ENCODE results near the gene RIMS4. TPM values are rescaled to one million over a fixed set of nuclear protein-coding genes. Genes with fewer than 3 reads are reported as not detected.
"Not testable (repeated sequence)": the region's sequence is repeated elsewhere in the genome, so short reads cannot be mapped to it uniquely, and the experiment has no call there.

Gene RIMS4
- total RNA-seq, 2 experiments from 2014 or later = not detected

- Mint-ChIP-seq H3K9me3 (ENCODE audit: low read depth) (no peaks in the 10 kb centered on the region), H3K4me1 (peaks cover 2% of the 10 kb centered on the region), H3K36me3 (ENCODE audit: low read depth) (no peaks in the 10 kb centered on the region), H3K27me3 (peaks cover 14% of the 10 kb centered on the region), H3K27ac (no peak overlapping the region), H3K4me3 (no peak overlapping the region)
- ATAC-seq (no peak), DNase-seq (no peak)
- ChIA-PET CTCF (no interaction called here), POLR2A (no interaction called here)
- intact Hi-C loops (cut with DNase I, micrococcal nuclease) = no loop called here
Observed at GRCh38 chr20:44829688-44830087, 19.3 kb upstream of the RIMS4 start.

GRCh38 chr20:44828640-44829039 is 18.3 kb upstream of the RIMS4 start:
- DNase-seq = no peak
- Mint-ChIP-seq H3K4me1 (no peaks in the 10 kb centered on the region), H3K4me3 (no peak overlapping the region), H3K36me3 (ENCODE audit: low read depth) (no peaks in the 10 kb centered on the region), H3K9me3 (ENCODE audit: low read depth) (no peaks in the 10 kb centered on the region), H3K27me3 (peaks cover 15% of the 10 kb centered on the region), H3K27ac (no peak overlapping the region)
- ChIA-PET CTCF (interaction anchor here (0.7 kb wide), 1 partner anchor 535 kb away, joined by 4 read pairs; no protein-coding TSS in a partner anchor), POLR2A (no interaction called here)
- no peak for ATAC-seq
- intact Hi-C loops (cut with DNase I, micrococcal nuclease) = no loop called here

- peaks cover 15% of the 10 kb centered on the region for H3K27me3 Mint-ChIP-seq
- H3K36me3 Mint-ChIP-seq (ENCODE audit: low read depth) = no peaks in the 10 kb centered on the region
- no peaks in the 10 kb centered on the region for H3K4me1 Mint-ChIP-seq
- ChIA-PET POLR2A (no interaction called here), CTCF (interaction anchor here (0.8 kb wide), 1 partner anchor 143 kb away, joined by 4 read pairs; no protein-coding TSS in a partner anchor)
- intact Hi-C loops (cut with DNase I, micrococcal nuclease) = no loop called here
- no peaks in the 10 kb centered on the region for H3K9me3 Mint-ChIP-seq (ENCODE audit: low read depth)
- DNase-seq = no peak
- no peak for ATAC-seq
- H3K4me3 Mint-ChIP-seq = no peak overlapping the region
- no peak overlapping the region for H3K27ac Mint-ChIP-seq
Observed at GRCh38 chr20:44827401-44827800, 17.1 kb upstream of the RIMS4 start.

GRCh38 chr20:44821576-44821975 is 11.2 kb upstream of the RIMS4 start:
- ATAC-seq; POLR2A ChIA-PET; H3K27me3 Mint-ChIP-seq; intact Hi-C loops (cut with DNase I, micrococcal nuclease); H3K36me3 Mint-ChIP-seq (ENCODE audit: low read depth); DNase-seq; H3K4me1 Mint-ChIP-seq; H3K9me3 Mint-ChIP-seq (ENCODE audit: low read depth); H3K4me3 Mint-ChIP-seq; H3K27ac Mint-ChIP-seq: not testable (repeated sequence)
- CTCF ChIA-PET = interaction anchor here (0.6 to 1.4 kb wide), 3 partner anchors 75 to 158 kb away, joined by 4 to 5 read pairs (median 4); no protein-coding TSS in a partner anchor

DNA sequence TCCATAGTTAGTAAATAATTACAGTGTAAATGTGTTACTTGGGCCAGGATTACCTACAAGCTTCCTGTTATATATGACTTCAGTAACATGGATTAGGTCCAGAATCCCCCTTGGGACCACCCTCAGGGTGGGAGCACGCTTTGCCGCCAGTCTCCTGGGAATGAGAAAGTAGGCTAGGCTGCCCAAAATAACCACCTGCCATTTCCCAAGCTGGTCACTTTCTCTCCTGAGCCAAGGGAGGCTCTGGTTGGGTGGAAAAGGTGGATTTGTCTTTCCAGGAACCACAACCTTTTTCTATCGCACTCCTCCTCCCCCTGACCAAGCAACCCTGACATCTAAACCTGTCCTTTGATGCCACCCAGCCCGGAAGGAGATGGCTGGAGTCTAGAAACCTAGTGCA is 9.6 kb upstream of the RIMS4 start:
- CTCF ChIA-PET = interaction anchor here (0.7 to 0.8 kb wide), 2 partner anchors 13 to 71 kb away, joined by 3 to 4 read pairs; no protein-coding TSS in a partner anchor
- intact Hi-C loops (cut with DNase I, micrococcal nuclease) = no loop called here
- Mint-ChIP-seq H3K4me1 (no peaks in the 10 kb centered on the region), H3K9me3 (ENCODE audit: low read depth) (no peaks in the 10 kb centered on the region), H3K27me3 (peaks cover 2% of the 10 kb centered on the region), H3K27ac (no peak overlapping the region), H3K36me3 (ENCODE audit: low read depth) (no peaks in the 10 kb centered on the region), H3K4me3 (no peak overlapping the region)
- DNase-seq = no peak
- POLR2A ChIA-PET = no interaction called here
- no peak for ATAC-seq

GRCh38 chr20:44817143-44817910 is 7.0 kb upstream of the RIMS4 start:
- ChIA-PET CTCF (interaction anchor here (1.0 to 1.2 kb wide), 2 partner anchors 22 to 131 kb away, joined by 3 to 4 read pairs; no protein-coding TSS in a partner anchor), POLR2A (no interaction called here)
- H3K9me3 Mint-ChIP-seq (ENCODE audit: low read depth) = no peaks in the 10 kb centered on the region
- no peak overlapping the region for H3K27ac Mint-ChIP-seq
- H3K4me3 Mint-ChIP-seq = no peak overlapping the region
- H3K4me1 Mint-ChIP-seq = no peaks in the 10 kb centered on the region
- no peaks in the 10 kb centered on the region for H3K36me3 Mint-ChIP-seq (ENCODE audit: low read depth)
- H3K27me3 Mint-ChIP-seq = peaks cover 9% of the 10 kb centered on the region
- intact Hi-C loops (cut with DNase I, micrococcal nuclease) = no loop called here
- no peak for DNase-seq
- ATAC-seq = no peak

DNA sequence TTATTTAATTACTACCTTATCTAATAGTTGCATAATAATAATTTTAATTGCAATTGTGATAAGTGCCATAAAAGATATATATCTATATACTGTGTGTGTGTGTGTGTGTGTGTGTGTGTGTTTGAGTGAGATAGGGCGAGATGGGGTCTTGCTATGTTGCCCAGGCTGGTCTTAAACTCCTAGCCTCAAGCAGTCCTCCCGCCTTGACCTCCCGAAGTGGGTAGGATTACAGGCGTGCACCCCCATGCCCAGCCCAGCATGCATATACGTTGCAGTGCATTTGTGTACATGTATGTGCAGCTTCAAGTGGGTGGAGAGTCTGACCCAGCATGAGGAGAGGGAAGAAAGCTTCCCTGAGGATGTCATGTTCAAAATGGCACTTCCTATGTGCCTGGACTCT is 4.6 kb upstream of the RIMS4 start:
- CTCF ChIA-PET = interaction anchor here (1.4 kb wide), 1 partner anchor 54 kb away, joined by 8 read pairs; no protein-coding TSS in a partner anchor
- Mint-ChIP-seq H3K27ac (no peak overlapping the region), H3K36me3 (ENCODE audit: low read depth) (no peaks in the 10 kb centered on the region), H3K4me1 (no peaks in the 10 kb centered on the region), H3K27me3 (peaks cover 17% of the 10 kb centered on the region), H3K9me3 (ENCODE audit: low read depth) (no peaks in the 10 kb centered on the region), H3K4me3 (no peak overlapping the region)
- intact Hi-C loops (cut with DNase I, micrococcal nuclease) = loop anchor here in 1 of 2 experiments (5.0 kb wide), 1 partner anchor 128 kb away; no protein-coding TSS in a partner anchor
- ATAC-seq = no peak
- DNase-seq = no peak
- POLR2A ChIA-PET = no interaction called here

DNA sequence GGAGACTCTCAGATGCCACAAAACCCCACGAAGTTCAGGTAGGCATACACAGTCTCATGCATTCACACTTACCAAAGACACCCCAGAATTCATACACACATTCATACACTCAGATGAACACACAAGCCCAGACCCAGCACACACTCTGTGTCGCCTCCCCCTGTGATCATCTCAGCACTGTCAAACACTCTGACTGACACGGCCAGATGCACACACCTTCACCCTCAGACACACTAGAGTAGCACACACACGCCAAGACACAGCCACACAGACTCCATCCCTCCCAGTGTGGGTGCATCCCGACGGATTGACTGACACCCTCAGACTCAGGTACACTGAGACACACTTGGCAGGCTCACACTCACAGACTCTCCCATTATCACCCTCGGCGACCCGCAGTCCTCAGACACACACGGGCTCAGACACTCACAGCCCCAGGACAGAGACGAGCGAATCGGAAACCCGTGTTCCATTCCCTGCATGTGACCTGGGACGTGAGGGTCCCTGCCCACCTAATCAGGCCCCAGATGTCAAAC is 872 bp upstream of the RIMS4 start:
- Mint-ChIP-seq H3K27me3 (peaks cover 45% of the 10 kb centered on the region), H3K36me3 (ENCODE audit: low read depth) (no peaks in the 10 kb centered on the region), H3K4me1 (peaks cover 3% of the 10 kb centered on the region), H3K4me3 (peak overlapping the region; percentile 4), H3K27ac (no peak overlapping the region), H3K9me3 (ENCODE audit: low read depth) (no peaks in the 10 kb centered on the region)
- no peak for DNase-seq
- POLR2A ChIA-PET = no interaction called here
- CTCF ChIA-PET = interaction anchor here (0.8 kb wide), 1 partner anchor 64 kb away, joined by 4 read pairs; no protein-coding TSS in a partner anchor
- intact Hi-C loops (cut with DNase I, micrococcal nuclease) = loop anchor here in 1 of 2 experiments (2.0 to 5.0 kb wide), 2 partner anchors 64 to 124 kb away; no protein-coding TSS in a partner anchor
- ATAC-seq = no peak

- ChIA-PET CTCF (no interaction called here), POLR2A (no interaction called here)
- Mint-ChIP-seq H3K4me1 (peaks cover 3% of the 10 kb centered on the region), H3K4me3 (peak overlapping the region; percentile 28), H3K36me3 (ENCODE audit: low read depth) (no peaks in the 10 kb centered on the region), H3K9me3 (ENCODE audit: low read depth) (no peaks in the 10 kb centered on the region), H3K27me3 (peaks cover 52% of the 10 kb centered on the region), H3K27ac (no peak overlapping the region)
- intact Hi-C loops (cut with DNase I, micrococcal nuclease) = loop anchor here in 1 of 2 experiments (2.0 to 5.0 kb wide), 2 partner anchors 63 to 123 kb away; no protein-coding TSS in a partner anchor
- peak; percentile 33 for ATAC-seq
- peak; percentile 16 for DNase-seq
Observed at GRCh38 chr20:44810061-44810390, 320 bp downstream of the RIMS4 start.

GRCh38 chr20:44809380-44810060 is 826 bp downstream of the RIMS4 start:
- Mint-ChIP-seq H3K4me1 (peaks cover 3% of the 10 kb centered on the region), H3K27me3 (peaks cover 56% of the 10 kb centered on the region), H3K9me3 (ENCODE audit: low read depth) (no peaks in the 10 kb centered on the region), H3K36me3 (ENCODE audit: low read depth) (no peaks in the 10 kb centered on the region), H3K27ac (no peak overlapping the region), H3K4me3 (peak overlapping the region; percentile 28)
- ATAC-seq (no peak), DNase-seq (no peak)
- CTCF ChIA-PET = interaction anchor here (0.7 kb wide), 1 partner anchor 77 kb away, joined by 3 read pairs; no protein-coding TSS in a partner anchor
- intact Hi-C loops (cut with DNase I, micrococcal nuclease) = loop anchor here in 1 of 2 experiments (2.0 to 5.0 kb wide), 2 partner anchors 63 to 122 kb away; no protein-coding TSS in a partner anchor
- POLR2A ChIA-PET = no interaction called here

GRCh38 chr20:44807684-44808056 is 2.7 kb downstream of the RIMS4 start:
- DNase-seq (no peak), ATAC-seq (no peak)
- CTCF ChIA-PET = no interaction called here
- Mint-ChIP-seq H3K4me1 (peaks cover 3% of the 10 kb centered on the region), H3K27me3 (peaks cover 54% of the 10 kb centered on the region), H3K4me3 (no peak overlapping the region), H3K9me3 (ENCODE audit: low read depth) (no peaks in the 10 kb centered on the region), H3K27ac (no peak overlapping the region), H3K36me3 (ENCODE audit: low read depth) (no peaks in the 10 kb centered on the region)
- intact Hi-C loops (cut with DNase I, micrococcal nuclease) = no loop called here
- POLR2A ChIA-PET = no interaction called here
